K562 (cell line): Measurements from ENCODE around the gene PCCA. TPM values are rescaled to one million over a fixed set of nuclear protein-coding genes. Genes with fewer than 3 reads are reported as not detected.

Source experiments
- ATAC-seq: fragments of 200-7000 bp; cut with Tn5 transposase; 3 replicates; pipeline ENCODE4 v1.9.1; 2020; ENCODE audit warnings: moderate library complexity
- BruUV-seq: library from RNA; stranded (reverse); fragments of 400-500 nt; replicated peaks from 2 replicates; lab custom pipeline; 2021; lab: Mats Ljungman, UMichigan
- CTCF ChIA-PET: fragments of 300-600 bp; formaldehyde crosslinking; extraction: SDS; loops from one replicate; lab custom pipeline; 2021; ENCODE audit warnings: low intra/inter-chr PET ratio; lab: Yijun Ruan, JAX
- POLR2A ChIA-PET: fragments of 300-600, 350-650 bp; sonication (Branson Sonifier 250); formaldehyde crosslinking; extraction: SDS; loops from one replicate; lab custom pipeline; 2021; ENCODE audit warnings: antibody characterized with exemption, inconsistent platforms; lab: Yijun Ruan, JAX
- DNase-seq, 4 experiments: peaks; one replicate each; pipeline versions ENCODE4 v3.0.0 to v3.0.0-alpha.2; 2011 to 2018; ENCODE audit warnings: low spot score in 3 of 4, mixed read lengths in 3 of 4; ENCODE audit errors: extremely low read depth in 1 of 4
- FAIRE-seq: peaks from 2 replicates; lab custom pipeline; 2011; peaks lifted over from hg19 to GRCh38; lab: Jason Lieb, UNC
- H2AFZ ChIP-seq: 2 replicates; pipeline ENCODE4 v1.6.0; 2011; ENCODE audit warnings: low read depth, low read length, control low read depth, inconsistent platforms
- H3K27ac ChIP-seq: fragments of 200-600 bp; 3 replicates; pipeline ENCODE4 v1.8.0; 2011; ENCODE audit warnings: low read depth, mild to moderate bottlenecking, control low read depth, inconsistent platforms, low read length, moderate library complexity, mixed read lengths; ENCODE audit errors: extremely low read depth
- H3K27me3 ChIP-seq, 2 experiments: fragments of 300-600 bp in 1 of 2; 2 replicates in 1 of 2; 3 replicates in 1 of 2; pipeline versions ENCODE4 v1.6.0 to v1.8.0; 2011; ENCODE audit warnings: inconsistent platforms in 2 of 2, low read length in 2 of 2, mild to moderate bottlenecking in 1 of 2, mixed read lengths in 1 of 2, moderate library complexity in 1 of 2; ENCODE audit not compliant: control insufficient read depth in 2 of 2, insufficient read depth in 2 of 2
- H3K36me3 ChIP-seq: fragments of 300-600 bp; 3 replicates; pipeline ENCODE4 v1.8.0; 2011; ENCODE audit warnings: mild to moderate bottlenecking, low read length, inconsistent platforms; ENCODE audit not compliant: control insufficient read depth, insufficient read depth
- H3K4me1 ChIP-seq, 2 experiments: fragments of 200-600 bp in 1 of 2; replicated peaks in 1 of 2; 2 replicates in 1 of 2; 3 replicates in 1 of 2; pipeline versions ENCODE4 v1.5.1 to v1.8.0; 2011; ENCODE audit warnings: inconsistent platforms in 2 of 2, low read length in 2 of 2, mild to moderate bottlenecking in 1 of 2, mixed read lengths in 1 of 2, moderate library complexity in 1 of 2; ENCODE audit not compliant: control insufficient read depth in 2 of 2, insufficient read depth in 2 of 2
- H3K4me2 ChIP-seq: 2 replicates; pipeline ENCODE4 v1.6.1; 2011; ENCODE audit warnings: low read length, control low read depth, inconsistent platforms, mixed read lengths; ENCODE audit not compliant: insufficient read depth
- H3K4me3 ChIP-seq: fragments of 200-600 bp; sonication (generic), shearing (Covaris generic); 2 replicates; pipeline ENCODE4 v1.5.1; 2016; ENCODE audit warnings: control low read depth, inconsistent platforms
- H3K79me2 ChIP-seq: fragments of 200-600 bp; 3 replicates; pipeline ENCODE4 v1.8.0; 2011; ENCODE audit warnings: low read length, inconsistent platforms; ENCODE audit not compliant: control insufficient read depth, insufficient read depth
- H3K9ac ChIP-seq, 2 experiments: 2 replicates each; pipeline versions ENCODE4 v1.6.0 to v1.6.1; 2011; ENCODE audit warnings: low read depth in 2 of 2, low read length in 2 of 2, control low read depth in 1 of 2, inconsistent platforms in 1 of 2, mild to moderate bottlenecking in 1 of 2, mixed read lengths in 1 of 2; ENCODE audit not compliant: insufficient read depth in 1 of 2
- H3K9me1 ChIP-seq: one replicate; pipeline ENCODE4 v1.6.0; 2011; ENCODE audit warnings: inconsistent platforms, mild to moderate bottlenecking, low read length, moderate library complexity; ENCODE audit not compliant: control insufficient read depth, insufficient read depth
- H3K9me3 ChIP-seq: replicated peaks from 2 replicates; pipeline ENCODE4 v1.5.1; 2011; ENCODE audit warnings: low read depth, low read length, inconsistent platforms; ENCODE audit not compliant: control insufficient read depth, insufficient read depth
- H4K20me1 ChIP-seq: replicated peaks from 2 replicates; pipeline ENCODE4 v1.6.1; 2011; ENCODE audit warnings: low read length, inconsistent platforms, mixed read lengths; ENCODE audit not compliant: control insufficient read depth, insufficient read depth
- MCM3 ChIP-seq: fragments of 450-650 bp; IDR thresholded peaks from 2 replicates; pipeline ENCODE4 v1.6.1; 2016
- NONO ChIP-seq, 2 experiments: fragments of 200-400 bp in 1 of 2; fragments of 450-650 bp in 1 of 2; formaldehyde crosslinking in 1 of 2; IDR thresholded peaks; 2 replicates each; pipeline ENCODE4 v1.6.1; 2017; ENCODE audit warnings: low read depth in 2 of 2, mild to moderate bottlenecking in 2 of 2, moderate library complexity in 2 of 2, low read length in 1 of 2
- SAP30 ChIP-seq: fragments of 200-600 bp; sonication (generic); IDR thresholded peaks from 2 replicates; pipeline ENCODE4 v1.6.1; 2012; ENCODE audit warnings: borderline replicate concordance, low read depth, mild to moderate bottlenecking, moderate library complexity, low read length, control low read depth, inconsistent platforms; ENCODE audit not compliant: insufficient read depth, poor library complexity, severe bottlenecking
- ZFX ChIP-seq: sonication (generic); formaldehyde crosslinking; IDR thresholded peaks from 2 replicates; pipeline ENCODE4 v1.8.0; 2022; ENCODE audit warnings: mild to moderate bottlenecking, missing genetic modification reagents, moderate library complexity
- WGBS: fragments of 100-300 bp; shearing (Covaris generic); methylation state at CpG from one replicate; pipeline ENCODE4 v1.1.6; 2016; ENCODE audit warnings: low coverage, mixed read lengths; ENCODE audit not compliant: insufficient coverage; ENCODE audit errors: missing lambda C conversion rate; 5-methylcytosine and 5-hydroxymethylcytosine counted together
- in situ Hi-C: fragments of 300-500 bp; cut with MboI; formaldehyde crosslinking; loops from 4 replicates; pipeline ENCODE4 v1.15.0; 2018; ENCODE audit warnings: inconsistent platforms, mixed read lengths
- intact Hi-C: fragments of 100-400 bp; cut with micrococcal nuclease; formaldehyde crosslinking; loops from 2 replicates; pipeline ENCODE4 v1.14.2; 2022
- polyA plus RNA-seq, 8 experiments: library from polyadenylated mRNA; depleted of rRNA in 4 of 8; stranded (reverse) in 5 of 8; unstranded in 3 of 8; fragments of >200 nt; fragmentation: Nextera tagmentation in 2 of 8; fragmentation: Illumina TruSeq in 1 of 8; extraction: Ambion mirVana in 2 of 8; extraction: Trizol in 1 of 8; gene quantifications; 2 replicates each; pipeline versions ENCODE4 v1.2.1 to v1.2.3, GENCODE V29; 2011 to 2014; ENCODE audit warnings: inconsistent platforms in 1 of 8, missing spikeins in 1 of 8
- total RNA-seq, 7 experiments: library from RNA; depleted of rRNA in 6 of 7; stranded (reverse); fragments of >200 nt in 6 of 7; fragmentation: Illumina TruSeq in 2 of 7; extraction: Trizol in 2 of 7; gene quantifications; 2 replicates each; pipeline versions ENCODE4 v1.2.1 to v1.2.3, GENCODE V29; 2011 to 2021; ENCODE audit warnings: low replicate concordance in 1 of 7

The PCCA gene
- total and polyA plus RNA-seq, 9 of the 15 experiments (the other 6 are each of a cell fraction or from before 2014, with no cell fraction given), result 5.2 to 14.1 (median 9.7) TPM

DNA sequence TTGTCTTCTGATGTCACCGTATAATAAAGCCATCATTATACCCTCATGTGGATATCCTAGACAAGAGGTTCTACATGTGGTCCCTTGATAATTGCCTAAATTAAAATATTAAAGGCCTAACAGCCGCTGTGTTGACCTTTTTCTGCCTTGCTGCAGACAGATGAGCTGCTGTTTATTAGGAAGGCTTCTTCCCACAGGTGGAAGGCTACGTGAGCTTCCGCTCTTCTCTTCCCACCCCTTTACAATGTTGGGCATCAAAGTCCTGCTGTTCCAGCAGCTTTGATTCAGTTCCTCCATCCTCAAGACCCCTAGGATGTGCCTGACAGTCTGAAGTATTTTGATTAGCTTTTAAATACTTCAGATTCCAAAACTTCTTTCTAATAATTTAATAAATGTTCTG lies 217.1 kb downstream of the PCCA start (continued):
- no peak for TF ChIP-seq SAP30

DNA sequence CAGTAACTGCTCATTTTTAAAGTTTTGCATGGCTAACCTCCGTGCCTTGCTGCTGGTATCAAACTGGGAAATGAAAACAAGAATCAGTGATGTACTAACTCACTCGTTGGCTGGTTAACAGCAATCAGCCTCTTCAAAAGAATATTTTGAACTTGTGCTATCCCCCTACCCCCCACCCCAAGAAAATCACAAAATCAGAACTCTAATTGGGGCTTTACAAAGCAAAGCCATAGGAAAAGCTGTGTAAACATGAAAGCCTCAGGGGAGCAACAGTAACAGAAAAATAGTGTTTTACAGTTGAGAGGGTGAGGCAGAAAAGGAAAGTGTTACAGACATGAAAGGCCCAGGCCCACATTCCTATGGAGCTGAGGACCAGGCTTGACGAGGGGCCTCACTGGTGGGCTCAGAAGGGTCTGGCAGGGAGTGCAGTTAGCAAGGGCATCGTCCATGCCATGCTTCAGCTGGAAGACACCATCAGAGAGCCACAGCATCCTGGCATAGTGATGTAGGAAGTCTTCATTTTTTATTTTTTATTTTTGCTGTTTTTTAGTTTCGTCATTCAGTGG lies 217.6 kb downstream of the PCCA start:
- H3K27ac ChIP-seq, result no peak overlapping the region
- CTCF ChIA-PET, result no interaction called here
- ATAC-seq (no peak), FAIRE-seq (no peak), DNase-seq (no peak)
- no peaks in the 10 kb centered on the region for H3K4me1 ChIP-seq
- no peaks in the 10 kb centered on the region for H3K79me2 ChIP-seq
- no peaks in the 10 kb centered on the region for H3K36me3 ChIP-seq
- H3K4me2 ChIP-seq, result no peak overlapping the region
- intact Hi-C loops (no loop called here), in situ Hi-C loops (no loop called here)
- WGBS, result 42% methylated on average over 5 of the region's 5 CpGs
- H4K20me1 ChIP-seq, result no peaks in the 10 kb centered on the region
- H3K27me3 ChIP-seq, result no peaks in the 10 kb centered on the region
- H3K9me1 ChIP-seq, result no peaks in the 10 kb centered on the region
- no peak overlapping the region for H3K9ac ChIP-seq
- POLR2A ChIA-PET, result no interaction called here
- no peak overlapping the region for H2AFZ ChIP-seq
- no peaks in the 10 kb centered on the region for H3K9me3 ChIP-seq
- TF ChIP-seq MCM3 (no peak), NONO (IDR thresholded peaks at IDR 0.05; ENCODE audit: low read depth in 2 of 2, low read length in 1 of 2) (no peak), ZFX (no peak)
- H3K4me3 ChIP-seq, result no peak overlapping the region
- BruUV-seq, result no TSS peak
